Tibial nerve (tissue), 4 donors: ENCODE measurements around the gene PTPRJ.

Experiments used
- EP300 ChIP-seq, 2 donors: sonication (generic); formaldehyde crosslinking; IDR thresholded peaks; one replicate each; pipeline ENCODE4 v1.6.1; 2017; ENCODE audit warnings: antibody characterized with exemption in 2 of 2, mild to moderate bottlenecking in 1 of 2
- TF ChIP-seq, protein P1 (sequence below), 5 experiments: fragments of 200-600 bp in 3 of 5; fragments of 450-650 bp in 2 of 5; sonication (generic) in 3 of 5; IDR thresholded peaks; one replicate each; pipeline ENCODE4 v1.5.1; 2016 to 2019; ENCODE audit warnings: antibody characterized with exemption in 5 of 5, mild to moderate bottlenecking in 3 of 5, moderate library complexity in 2 of 5

DNA sequence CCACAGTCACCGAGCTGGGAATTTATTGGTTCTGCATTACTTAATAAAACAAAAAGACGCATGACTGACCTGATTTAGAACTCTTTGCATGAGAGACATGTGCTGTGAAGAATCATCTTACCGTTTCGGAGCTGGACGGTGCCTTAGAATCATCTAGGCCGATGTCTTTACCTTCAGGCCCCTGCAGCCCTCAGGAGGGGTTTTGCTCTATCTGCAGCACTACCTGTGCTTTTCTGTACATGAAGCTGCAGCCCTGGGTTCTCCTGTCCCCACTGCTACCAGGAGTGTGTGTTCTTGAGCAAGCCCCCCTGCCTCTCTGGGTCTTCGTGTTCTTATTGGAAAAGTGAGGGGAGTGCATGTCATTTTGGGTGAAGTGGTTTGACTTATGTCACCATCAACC is 142.3 kb downstream of the PTPRJ start:
- TF ChIP-seq, protein P1, sequence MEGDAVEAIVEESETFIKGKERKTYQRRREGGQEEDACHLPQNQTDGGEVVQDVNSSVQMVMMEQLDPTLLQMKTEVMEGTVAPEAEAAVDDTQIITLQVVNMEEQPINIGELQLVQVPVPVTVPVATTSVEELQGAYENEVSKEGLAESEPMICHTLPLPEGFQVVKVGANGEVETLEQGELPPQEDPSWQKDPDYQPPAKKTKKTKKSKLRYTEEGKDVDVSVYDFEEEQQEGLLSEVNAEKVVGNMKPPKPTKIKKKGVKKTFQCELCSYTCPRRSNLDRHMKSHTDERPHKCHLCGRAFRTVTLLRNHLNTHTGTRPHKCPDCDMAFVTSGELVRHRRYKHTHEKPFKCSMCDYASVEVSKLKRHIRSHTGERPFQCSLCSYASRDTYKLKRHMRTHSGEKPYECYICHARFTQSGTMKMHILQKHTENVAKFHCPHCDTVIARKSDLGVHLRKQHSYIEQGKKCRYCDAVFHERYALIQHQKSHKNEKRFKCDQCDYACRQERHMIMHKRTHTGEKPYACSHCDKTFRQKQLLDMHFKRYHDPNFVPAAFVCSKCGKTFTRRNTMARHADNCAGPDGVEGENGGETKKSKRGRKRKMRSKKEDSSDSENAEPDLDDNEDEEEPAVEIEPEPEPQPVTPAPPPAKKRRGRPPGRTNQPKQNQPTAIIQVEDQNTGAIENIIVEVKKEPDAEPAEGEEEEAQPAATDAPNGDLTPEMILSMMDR (IDR thresholded peaks at IDR 0.05): no peak
- TF ChIP-seq EP300 (IDR thresholded peaks at IDR 0.05): no peak
